ENCODE results near the gene TSHZ3.

DNA sequence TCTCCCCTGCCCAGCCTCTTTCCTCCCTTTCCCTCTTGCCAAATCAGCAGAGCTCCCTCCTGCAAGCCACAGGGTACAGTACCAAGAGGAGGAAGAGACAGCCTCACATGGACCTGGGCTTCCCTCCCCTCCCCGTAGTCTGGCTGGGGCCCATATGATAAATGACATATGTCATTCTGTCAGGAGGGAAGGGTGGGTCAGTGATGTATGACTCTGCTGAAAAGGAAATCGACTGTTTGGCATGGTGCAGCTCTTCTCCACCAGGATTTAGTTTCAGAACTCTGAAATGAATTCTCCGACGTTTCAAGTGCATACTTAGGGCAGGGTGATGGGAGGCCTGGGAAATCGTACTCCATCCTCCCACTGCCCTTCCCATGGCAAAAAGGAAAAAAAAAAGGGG is 9.8 kb downstream of the TSHZ3 start:
- TF ChIP-seq, protein P1, sequence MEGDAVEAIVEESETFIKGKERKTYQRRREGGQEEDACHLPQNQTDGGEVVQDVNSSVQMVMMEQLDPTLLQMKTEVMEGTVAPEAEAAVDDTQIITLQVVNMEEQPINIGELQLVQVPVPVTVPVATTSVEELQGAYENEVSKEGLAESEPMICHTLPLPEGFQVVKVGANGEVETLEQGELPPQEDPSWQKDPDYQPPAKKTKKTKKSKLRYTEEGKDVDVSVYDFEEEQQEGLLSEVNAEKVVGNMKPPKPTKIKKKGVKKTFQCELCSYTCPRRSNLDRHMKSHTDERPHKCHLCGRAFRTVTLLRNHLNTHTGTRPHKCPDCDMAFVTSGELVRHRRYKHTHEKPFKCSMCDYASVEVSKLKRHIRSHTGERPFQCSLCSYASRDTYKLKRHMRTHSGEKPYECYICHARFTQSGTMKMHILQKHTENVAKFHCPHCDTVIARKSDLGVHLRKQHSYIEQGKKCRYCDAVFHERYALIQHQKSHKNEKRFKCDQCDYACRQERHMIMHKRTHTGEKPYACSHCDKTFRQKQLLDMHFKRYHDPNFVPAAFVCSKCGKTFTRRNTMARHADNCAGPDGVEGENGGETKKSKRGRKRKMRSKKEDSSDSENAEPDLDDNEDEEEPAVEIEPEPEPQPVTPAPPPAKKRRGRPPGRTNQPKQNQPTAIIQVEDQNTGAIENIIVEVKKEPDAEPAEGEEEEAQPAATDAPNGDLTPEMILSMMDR (IDR thresholded peaks at IDR 0.05), result no peak
- no peak for TF ChIP-seq POLR2A (IDR thresholded peaks at IDR 0.05)

Measured in esophagus squamous epithelium (tissue), 4 donors.